GM18526 (cell line): ENCODE measurements around the gene IL17REL.

Experiments
- POLR2A ChIP-seq: IDR thresholded peaks from 3 replicates; pipeline ENCODE4 v1.6.1; 2011; ENCODE audit not compliant: insufficient read length; ENCODE audit errors: extremely low read depth

IL17REL gene

DNA sequence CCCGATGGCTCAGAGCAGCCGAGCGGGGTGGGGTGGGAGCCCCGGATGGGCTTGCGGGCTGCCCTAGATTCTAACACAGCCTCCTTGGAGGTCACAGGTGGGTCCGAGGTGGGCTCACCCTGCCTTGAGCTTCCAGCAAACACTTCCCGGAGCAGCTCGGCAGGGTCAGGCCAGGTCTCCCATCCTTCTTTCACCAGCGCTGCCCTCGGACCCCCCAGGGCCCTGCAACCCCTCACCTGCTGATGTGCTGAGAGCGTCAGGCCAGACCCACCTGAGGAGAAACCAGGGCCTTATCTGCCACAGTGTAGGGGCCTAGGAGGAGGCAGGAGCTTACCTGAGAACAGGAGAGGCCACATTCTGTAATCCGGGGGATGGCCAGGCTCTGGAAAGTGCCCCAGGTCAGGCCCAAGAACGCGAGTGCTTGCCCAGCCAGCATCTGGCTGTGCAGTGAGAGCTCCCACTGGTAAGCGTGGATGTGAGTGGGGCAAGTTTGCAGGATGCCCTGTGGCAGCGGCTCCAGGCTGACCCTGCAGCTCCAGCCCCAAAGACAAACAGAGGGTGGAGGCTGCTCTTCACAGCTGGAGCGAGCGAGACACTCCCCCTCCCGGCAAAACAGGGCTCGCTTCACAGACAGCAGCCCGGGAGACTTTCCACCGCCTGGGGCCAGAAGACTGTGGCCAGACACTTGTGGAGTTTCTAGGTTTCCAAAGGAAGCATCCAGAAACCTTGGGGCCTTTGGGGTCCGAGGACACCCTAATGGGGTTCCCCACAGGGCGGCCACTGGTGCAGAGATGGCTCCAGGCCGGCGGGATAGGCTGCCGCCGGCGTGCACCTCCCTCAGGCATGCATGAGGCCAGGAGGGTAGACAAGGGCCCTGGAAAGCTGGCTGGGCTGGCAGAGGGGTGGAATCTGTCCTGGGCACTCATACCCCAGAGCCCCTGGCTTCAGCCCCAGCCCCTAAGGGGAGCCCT, at the start of gene IL17REL:
Gene IL17REL (minus strand): TSS at position 555 of the 971 bp plus-strand sequence. CDS start 119 bp downstream, at position 436.
- no peak for TF ChIP-seq POLR2A

DNA sequence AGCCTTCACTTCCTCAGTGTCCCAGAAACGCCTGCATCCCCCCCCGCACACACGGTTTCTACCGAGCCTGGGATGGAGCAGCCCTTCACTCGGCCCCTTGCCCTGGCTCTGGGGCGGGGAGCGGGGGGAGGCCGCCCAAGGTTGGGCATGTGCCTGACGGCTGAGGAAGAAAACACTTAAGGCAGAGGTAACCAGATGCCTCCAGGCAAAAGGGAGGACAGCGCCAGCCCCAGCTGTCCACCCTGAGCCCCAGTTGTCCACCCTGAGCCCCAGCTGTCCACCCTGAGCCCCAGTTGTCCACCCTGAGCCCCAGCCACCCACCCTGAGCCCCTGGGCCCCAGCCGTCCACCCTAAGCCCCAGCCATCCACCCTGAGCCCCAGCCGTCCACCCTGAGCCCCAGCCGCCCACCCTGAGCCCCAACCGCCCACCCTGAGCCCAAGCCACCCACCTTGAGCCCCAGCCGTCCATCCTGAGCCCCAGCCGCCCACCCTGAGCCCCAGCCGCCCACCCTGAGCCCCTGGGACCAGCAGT, 49.3 kb upstream of the IL17REL start:
- TF ChIP-seq POLR2A, result no peak

DNA sequence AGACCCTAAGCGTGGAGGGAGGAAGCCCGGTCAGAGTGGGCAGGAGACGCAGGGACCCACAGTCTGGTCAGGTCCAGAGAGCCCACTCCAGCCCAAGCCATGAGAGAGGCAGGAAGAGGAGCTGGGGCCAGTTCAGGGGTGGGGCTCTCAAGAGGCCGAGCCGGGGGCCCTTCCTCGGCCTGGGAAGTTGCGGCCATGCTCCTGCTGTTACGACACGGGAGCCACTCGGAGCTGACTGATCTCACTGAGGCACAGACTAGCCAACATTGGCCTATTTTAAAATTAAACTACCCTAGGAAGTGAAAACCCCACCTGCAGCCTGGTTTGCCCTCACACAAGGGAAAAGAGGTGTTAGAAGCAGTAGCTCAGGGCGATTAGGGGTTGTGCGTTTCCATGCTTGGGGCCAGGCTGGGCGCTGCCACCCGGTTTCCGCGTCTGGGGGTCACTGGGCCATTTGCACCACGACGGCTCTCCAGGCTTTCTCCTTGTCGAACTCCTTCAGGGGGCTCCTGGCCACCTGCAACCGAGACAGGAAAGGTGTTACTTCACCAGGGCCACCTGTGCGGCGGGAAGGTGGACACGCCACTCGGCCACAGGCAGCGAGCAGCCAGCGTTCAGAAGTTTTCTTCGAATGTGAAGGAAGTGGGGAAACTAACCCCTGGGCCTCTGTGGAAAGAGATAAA, 48.7 kb upstream of the IL17REL start:
- TF ChIP-seq POLR2A, result no peak

DNA sequence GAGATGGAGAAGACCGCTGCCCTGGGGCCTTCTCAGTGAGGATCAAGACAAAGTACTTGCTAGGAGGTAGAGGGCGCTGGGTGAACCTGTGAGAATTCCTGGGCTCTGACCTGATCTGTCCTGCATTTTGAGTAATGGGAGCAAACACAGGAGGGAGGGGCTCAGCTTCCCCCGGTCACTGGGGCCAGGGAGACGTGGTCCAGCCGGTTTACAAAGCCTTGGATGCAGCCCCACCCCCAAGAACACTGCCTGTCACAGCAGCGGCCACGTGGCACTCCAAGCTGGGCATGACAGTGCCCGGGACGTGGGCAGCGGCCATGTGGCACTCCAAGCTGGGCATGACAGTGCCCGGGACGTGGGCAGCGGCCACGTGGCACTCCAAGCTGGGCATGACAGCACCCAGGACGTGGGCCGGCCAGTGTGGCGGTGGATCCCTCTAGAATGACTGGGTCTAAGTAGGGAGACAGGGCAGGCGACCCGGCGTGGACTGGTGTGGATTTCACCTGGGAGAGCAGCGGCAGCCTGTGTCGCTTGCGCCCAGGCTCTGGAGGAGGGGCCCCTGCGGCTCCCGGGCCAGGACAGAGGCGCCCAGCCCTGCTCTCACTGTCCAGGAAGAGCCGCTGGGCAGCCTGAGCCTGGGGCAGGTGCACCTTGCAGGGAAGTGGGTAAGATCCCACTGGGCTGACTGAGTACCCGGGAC, 48.0 kb upstream of the IL17REL start:
- TF ChIP-seq POLR2A, result no peak

DNA sequence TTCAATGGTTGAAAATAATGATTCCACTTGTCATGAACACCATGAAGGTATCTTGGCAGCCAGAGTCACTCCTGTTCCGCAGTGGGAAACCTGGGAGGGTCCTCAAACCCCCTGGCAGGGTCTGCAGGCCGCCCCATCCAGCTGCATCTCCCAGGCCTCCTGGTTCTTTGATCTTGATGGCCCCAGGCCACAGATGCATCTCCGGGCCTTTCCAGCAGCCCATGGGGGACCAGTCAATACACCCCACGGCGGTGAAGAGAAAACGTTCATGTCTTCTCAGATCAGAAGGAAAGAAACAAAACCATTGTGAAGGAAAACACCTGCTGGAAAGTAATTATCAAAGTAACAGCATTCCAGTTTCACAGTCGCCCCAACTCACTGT, 47.3 kb upstream of the IL17REL start:
- no peak for TF ChIP-seq POLR2A

DNA sequence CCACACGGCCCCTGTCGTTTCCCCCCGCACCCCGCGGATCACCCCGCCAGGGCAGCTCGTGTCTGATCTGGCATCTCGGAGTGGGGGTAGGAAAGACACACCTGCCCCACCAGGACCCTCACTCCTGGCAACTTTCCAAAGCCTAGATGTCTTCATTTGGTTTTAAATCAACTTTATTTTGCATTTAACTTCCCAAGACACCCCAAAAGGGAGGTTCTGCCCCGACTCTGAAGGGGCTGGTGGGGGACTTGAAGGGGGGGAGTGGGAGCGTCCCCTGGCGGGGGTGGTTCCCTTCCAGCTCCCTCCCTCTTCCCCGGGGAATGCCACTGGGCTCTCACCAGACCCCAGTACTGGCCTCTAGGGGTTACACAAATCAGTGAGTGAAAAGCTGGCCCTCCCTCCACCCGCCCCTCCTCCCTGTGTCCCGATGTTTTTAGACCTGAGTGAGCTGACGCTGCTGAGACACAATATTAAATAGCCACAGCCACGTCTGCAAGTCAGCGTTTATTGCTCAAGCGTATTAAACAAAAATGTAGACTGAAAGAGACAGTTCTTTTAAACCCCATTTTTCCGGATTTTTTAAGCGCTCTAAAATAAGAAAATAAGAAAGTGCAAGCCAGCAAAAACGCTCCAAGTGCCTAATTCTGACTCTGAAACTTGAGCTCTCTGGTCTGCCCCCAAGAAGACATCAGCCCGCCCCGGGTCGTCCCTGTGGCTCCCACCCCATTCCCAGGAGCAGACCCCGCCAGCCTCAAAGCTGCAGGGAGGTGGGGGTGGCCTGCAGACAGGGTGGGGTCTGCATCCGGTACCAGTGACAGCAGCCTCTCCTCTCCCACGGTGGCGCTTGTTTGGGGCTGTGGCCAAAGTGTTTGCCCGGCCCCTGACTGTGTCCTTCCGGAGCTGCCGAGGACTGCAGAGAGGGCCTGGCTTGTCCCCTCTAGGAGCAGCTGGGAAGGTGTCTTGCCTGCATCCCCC, 46.6 kb upstream of the IL17REL start:
- no peak for TF ChIP-seq POLR2A

DNA sequence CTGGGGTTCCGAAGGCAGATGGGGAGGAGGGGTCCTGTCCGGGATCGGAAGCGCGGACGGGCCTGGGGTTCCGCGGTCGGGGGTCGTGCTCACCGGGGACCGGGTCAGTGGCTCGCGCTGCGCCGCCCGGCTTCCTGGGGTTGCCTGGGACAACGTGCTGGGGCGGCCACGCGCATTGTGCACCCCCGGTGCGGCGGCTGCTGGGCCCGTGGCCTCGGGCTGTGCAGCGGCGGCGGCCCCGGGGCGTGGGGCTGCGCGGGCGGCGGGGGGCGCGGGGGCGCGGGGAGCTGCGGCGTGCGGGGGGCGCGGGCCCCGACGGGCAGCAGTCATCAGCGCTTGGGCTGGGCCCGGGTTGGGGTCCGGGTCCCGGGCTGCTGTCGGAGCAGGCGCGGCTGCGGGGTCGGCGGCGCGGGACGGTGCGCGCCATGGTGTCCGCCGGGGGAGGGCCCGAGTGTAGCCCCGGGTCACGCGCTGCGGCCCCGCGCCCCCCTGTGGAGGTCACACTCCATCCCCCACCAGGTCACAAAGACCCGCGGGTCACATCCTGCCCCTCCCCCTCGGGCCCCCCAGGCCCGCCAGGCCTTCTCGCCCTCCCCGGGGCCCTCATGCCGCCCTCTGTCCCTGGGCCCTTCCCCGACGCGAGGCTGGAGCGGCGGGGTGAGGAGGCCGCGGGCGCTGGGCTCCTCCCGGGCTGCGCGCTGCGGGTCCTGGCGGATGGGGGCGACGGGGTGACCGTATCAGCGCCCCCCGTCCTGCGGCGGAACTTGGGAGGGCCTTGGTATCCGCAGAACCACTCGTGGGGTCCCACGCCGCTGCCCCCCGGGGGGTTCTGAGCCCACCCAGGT, 45.7 kb upstream of the IL17REL start, which contains the start of gene TTLL8:
Gene TTLL8 (minus strand): TSS at position 238 of the 845 bp plus-strand sequence.
- TF ChIP-seq POLR2A, result no peak

DNA sequence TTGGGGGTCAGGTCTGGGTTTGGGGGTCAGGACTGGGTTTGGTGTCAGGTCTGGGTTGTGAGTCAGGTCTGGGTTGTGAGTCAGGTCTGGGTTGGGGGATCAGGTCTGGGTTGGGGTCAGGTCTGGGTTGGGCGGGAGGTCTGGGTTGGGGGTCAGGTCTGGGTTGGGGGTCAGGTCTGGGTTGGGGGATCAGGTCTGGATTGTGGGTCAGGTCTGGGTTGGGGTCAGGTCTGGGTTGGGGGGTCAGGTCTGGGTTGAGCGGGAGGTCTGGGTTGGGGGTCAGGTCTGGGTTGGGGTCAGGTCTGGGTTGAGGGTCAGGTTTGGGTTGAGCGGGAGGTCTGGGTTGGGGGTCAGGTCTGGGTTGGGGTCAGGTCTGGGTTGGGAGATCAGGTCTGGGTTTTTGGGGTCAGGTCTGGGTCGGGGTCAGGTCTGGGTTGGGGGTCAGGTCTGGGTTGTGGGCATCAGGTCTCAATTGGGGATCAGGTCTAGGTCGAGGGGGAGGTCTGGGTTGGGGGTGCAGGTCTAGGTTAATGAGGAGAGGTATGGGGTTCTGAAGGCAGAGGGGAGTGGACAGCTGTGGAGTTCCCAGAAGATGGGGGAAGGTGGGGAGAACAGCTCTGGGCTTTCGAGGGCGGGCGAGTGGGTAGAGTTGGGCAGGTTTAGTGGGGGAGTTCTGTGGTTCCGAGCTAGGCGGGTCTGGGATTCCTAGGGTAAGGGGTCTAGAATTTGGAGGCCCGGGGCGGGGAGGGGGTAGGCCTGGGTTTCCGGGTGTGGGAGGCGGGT, 44.9 kb upstream of the IL17REL start:
- no peak for TF ChIP-seq POLR2A

DNA sequence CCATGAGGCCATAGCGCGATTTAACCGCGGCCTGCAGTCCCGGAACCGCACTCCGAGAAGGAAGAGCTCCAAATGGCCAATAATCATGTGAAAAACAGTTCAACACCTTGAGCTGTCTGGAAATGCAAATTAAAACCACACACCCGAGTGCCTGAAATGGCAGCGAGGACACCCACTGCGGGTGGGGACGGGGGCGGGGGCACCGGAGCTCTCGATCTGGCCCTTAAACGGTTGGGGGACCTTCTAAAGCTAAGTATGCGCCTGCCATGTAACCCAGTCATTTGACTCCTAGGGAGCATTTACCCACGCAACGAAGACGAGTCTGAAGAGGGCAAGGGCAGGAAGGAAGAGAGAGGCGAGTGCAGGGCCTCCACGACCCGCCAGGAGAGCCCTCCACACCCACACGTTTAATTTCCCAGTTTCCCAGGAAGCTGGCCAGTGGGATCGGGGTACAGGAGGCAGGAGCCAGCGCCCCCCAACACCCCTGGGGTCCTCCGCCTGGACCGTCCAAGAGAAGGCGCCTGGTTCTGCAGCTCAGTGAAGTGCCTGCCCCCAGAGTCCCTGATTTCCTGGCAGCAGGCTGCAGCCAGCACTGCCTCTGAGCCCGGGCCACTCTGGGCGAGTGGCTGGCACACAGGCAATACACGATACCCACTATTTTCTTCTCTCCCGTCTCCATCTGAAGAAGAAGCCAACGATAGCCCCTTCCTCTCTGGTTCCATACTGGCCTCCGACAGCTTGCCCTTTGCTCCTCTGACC, 43.8 kb upstream of the IL17REL start:
- no peak for TF ChIP-seq POLR2A

DNA sequence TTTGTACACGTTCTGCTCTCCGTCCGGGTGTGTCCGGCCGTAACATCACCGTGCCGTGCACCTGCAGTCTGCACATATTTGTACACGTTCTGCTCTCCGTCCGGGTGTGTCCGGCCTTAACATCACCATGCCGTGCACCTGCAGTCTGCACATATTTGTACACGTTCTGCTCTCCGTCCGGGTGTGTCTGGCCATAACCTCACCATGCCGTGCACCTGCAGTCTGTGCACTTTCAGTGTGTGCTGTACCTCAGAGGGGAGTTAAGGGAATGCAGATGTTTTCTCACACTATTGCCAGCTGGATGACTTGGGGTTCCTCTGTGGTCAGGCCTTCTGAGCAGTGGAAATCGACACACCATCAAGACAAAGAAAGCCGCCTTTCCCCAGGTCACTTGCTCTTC, 41.3 kb upstream of the IL17REL start:
- TF ChIP-seq POLR2A, result no peak

DNA sequence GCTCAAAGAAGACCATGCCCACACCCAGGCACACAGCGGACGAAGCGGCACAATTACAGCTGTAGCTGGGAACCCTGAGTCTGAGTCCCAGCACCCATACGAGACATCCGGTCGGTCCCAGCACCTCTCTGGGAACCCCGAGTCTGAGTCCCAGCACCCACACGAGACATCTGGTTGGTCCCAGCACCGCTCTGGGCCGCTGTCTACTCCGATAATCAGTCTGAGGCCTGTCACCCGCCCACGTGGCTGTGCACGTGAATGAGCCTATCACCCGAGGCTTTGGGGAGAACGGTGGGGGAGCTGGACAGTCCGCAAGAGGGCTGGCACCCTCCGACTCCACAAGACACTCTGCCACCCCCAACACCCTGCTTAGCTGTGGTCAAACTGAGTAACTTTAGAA, 39.4 kb upstream of the IL17REL start:
- TF ChIP-seq POLR2A, result no peak

DNA sequence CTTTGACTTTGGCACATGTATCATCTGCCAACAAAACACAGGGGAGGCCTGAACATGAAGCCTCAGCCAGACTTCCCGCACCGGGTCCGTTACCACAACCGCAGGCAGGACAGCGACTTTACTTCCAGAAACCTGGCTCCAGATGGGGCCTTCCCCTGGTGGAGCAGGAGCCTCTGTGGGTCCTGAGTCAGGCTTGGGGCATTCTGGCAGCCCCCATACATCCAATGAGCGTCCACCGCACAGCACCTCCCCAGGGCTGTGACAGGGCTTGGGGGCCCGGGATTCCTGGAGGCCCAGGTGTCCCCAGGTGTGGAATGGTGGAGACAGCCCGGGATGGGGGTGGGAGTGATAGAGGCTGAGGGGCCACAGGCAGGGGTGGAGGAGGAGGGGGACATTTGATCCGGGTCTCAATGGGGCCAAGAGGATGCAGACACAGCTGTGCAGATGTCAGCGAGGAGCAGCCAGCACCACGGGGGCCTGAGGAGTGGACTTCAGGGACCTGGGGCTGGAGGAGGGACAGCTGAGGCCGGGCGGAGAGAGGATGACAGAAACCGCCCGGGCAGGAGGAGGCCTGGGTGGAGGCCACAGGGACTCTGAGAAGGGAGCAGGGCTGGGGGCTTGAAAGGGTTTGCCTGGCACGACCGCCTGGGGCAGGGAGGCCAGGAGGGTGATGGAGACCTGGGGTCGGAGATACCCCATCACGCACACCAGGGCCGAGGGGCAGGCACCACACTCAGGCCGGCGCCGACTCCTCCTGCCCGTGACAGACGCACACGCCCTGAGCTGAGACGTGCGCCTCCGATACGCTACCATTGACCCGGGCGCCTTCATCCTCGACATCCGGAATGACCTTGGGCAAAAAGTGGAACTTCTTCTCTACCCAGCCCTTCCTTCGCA, 37.0 kb upstream of the IL17REL start:
- no peak for TF ChIP-seq POLR2A
